K562 (cell line): Measurements from ENCODE around the gene EFNA1.

Source experiments
- ARNT ChIP-seq, 2 experiments: fragments of 450-650 bp; IDR thresholded peaks; 2 replicates each; pipeline ENCODE4 v1.6.1; 2016; ENCODE audit warnings: mild to moderate bottlenecking in 1 of 2
- CTCF ChIP-seq, 3 experiments: IDR thresholded peaks in 2 of 3; conservative IDR thresholded peaks in 1 of 3; 2 replicates each; pipeline ENCODE4 v1.5.1; 2011 to 2012; ENCODE audit warnings: low read length in 3 of 3, mild to moderate bottlenecking in 3 of 3, control low read depth in 2 of 3, improper control_type of control experiment in 1 of 3, inconsistent platforms in 1 of 3, low read depth in 1 of 3, mixed read lengths in 1 of 3, moderate library complexity in 1 of 3; ENCODE audit not compliant: insufficient read depth in 2 of 3
- MYC ChIP-seq, 2 experiments: fragments of 250-450 bp in 1 of 2; sonication (Bioruptor Pico) in 1 of 2; IDR thresholded peaks; 2 replicates each; pipeline versions ENCODE4 v1.5.1 to v1.6.1; 2012 to 2021; ENCODE audit warnings: low read depth in 2 of 2, borderline replicate concordance in 1 of 2, improper control_type of control experiment in 1 of 2, low read length in 1 of 2, mild to moderate bottlenecking in 1 of 2, moderate library complexity in 1 of 2
- NR2C1 ChIP-seq, 2 experiments: fragments of 450-650 bp; IDR thresholded peaks; 2 replicates each; pipeline ENCODE4 v1.6.1; 2017; ENCODE audit warnings: mild to moderate bottlenecking in 2 of 2, antibody characterized with exemption in 1 of 2, inconsistent platforms in 1 of 2, missing compliant biosample characterization in 1 of 2, missing genetic modification characterization in 1 of 2

- TF ChIP-seq CTCF (IDR thresholded peaks at IDR 0.05 in 2 of 3, conservative IDR thresholded peaks at IDR 0.05 in 1 of 3; ENCODE audit: insufficient read depth in 2 of 3, low read depth in 1 of 3, low read length in 3 of 3) (no peak), MYC (IDR thresholded peaks at IDR 0.05; ENCODE audit: low read depth, low read length) (no peak), MYC (CRISPR knock-in tag; IDR thresholded peaks at IDR 0.05; ENCODE audit: borderline replicate concordance, low read depth) (no peak), ARNT (IDR thresholded peaks at IDR 0.05) (no peak), NR2C1 (IDR thresholded peaks at IDR 0.05) (no peak), NR2C1 (tag; IDR thresholded peaks at IDR 0.05) (no peak)
Measured at GRCh38 chr1:155170806-155171205, 43.1 kb downstream of the EFNA1 start.
